Esophagus squamous epithelium (tissue), 5 donors: ENCODE results near the gene GALNS. TPM values are rescaled to one million over a fixed set of nuclear protein-coding genes. Genes with fewer than 3 reads are reported as not detected.

Experiments used
- DNase-seq: peaks from one replicate; lab custom pipeline; 2025; lab: John Stamatoyannopoulos, UW
- H3K27ac ChIP-seq, 4 donors: fragments of 200-600 bp; sonication (generic); one replicate each; pipeline ENCODE4 v1.5.1; 2016 to 2019; ENCODE audit warnings: mild to moderate bottlenecking in 1 of 4
- H3K27me3 ChIP-seq, 4 donors: fragments of 200-600 bp; sonication (generic); 1 replicate in 3 of 4; 2 replicates in 1 of 4; pipeline versions ENCODE4 v1.5.1 to v1.6.0; 2017 to 2021; ENCODE audit warnings: antibody characterized with exemption in 1 of 4
- H3K36me3 ChIP-seq, 3 donors: fragments of 200-600 bp; sonication (generic); one replicate each; pipeline ENCODE4 v1.5.1; 2016 to 2019
- H3K4me1 ChIP-seq, 3 donors: fragments of 200-600 bp; sonication (generic); one replicate each; pipeline ENCODE4 v1.5.1; 2017 to 2019
- H3K4me3 ChIP-seq, 4 donors: fragments of 200-600 bp; sonication (generic); 1 replicate in 3 of 4; 2 replicates in 1 of 4; pipeline ENCODE4 v1.5.1; 2016 to 2019; ENCODE audit warnings: mild to moderate bottlenecking in 2 of 4, moderate library complexity in 1 of 4
- H3K9me3 ChIP-seq, 3 donors: fragments of 200-600 bp; sonication (generic); one replicate each; pipeline ENCODE4 v1.5.1; 2016 to 2019
- POLR2A ChIP-seq, 4 donors: fragments of 450-650 bp; IDR thresholded peaks; one replicate each; pipeline ENCODE4 v1.6.1; 2017; ENCODE audit warnings: antibody characterized with exemption in 4 of 4, mild to moderate bottlenecking in 4 of 4, moderate library complexity in 3 of 4
- WGBS, 2 donors: methylation state at CpG; one replicate each; pipeline ENCODE4 v1.1.5; 2018; 5-methylcytosine and 5-hydroxymethylcytosine counted together
- intact Hi-C: fragments of 100-400 bp; cut with DNase I; formaldehyde crosslinking; loops from one replicate; pipeline ENCODE4 v1.15.0; 2022
- total RNA-seq, 4 donors: library from RNA; depleted of rRNA; stranded (reverse); fragments of >200 nt; gene quantifications; one replicate each; pipeline ENCODE4 v1.1.0, GENCODE V29; 2016
- TF ChIP-seq, protein P1 (sequence below), 6 experiments: fragments of 450-650 bp in 4 of 6; fragments of 200-600 bp in 2 of 6; sonication (generic) in 2 of 6; IDR thresholded peaks; one replicate each; pipeline ENCODE4 v1.5.1; 2016 to 2019; ENCODE audit warnings: antibody characterized with exemption in 6 of 6, mild to moderate bottlenecking in 4 of 6, moderate library complexity in 4 of 6
- donor health status: DM: yes; HTN: yes; CAD: no.

The GALNS gene
- total RNA-seq, 4 donors from 2014 or later, result 9.5 to 24.2 (median 20.5) TPM

DNA sequence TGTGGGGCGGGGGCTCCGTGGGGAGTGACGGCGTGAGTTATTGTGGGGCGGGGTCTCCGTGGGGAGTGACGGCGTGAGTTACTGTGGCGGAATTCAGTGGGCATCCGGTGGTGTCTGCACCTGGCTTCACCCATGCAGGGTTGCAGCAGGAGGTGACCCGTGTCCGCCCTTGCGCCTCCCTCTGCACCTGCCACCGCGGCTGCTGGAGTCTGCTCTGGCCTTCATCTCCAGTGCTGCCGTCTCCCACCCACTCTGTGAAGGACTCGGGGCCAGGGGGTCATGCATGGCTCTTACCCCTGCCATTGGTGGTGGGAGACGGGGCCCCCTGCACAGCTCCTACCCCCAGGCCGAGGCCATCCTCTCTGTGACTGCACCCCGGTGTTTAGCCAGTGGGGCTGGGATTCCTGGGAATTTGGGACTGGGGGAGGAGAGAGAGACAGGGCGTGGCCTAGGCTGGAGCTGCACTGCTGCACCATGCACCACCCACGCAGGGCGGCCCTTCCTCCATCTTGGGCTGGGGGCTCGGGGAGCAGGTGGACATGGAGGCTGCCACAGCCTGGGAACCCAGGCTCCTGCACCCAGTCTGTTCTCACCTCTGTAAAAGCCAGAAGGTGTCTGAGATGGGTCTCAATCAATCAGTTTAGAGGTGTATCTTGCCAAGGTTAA, 11.0 kb upstream of the GALNS start:
- Histone ChIP-seq H3K9me3 (no peaks in the 10 kb centered on the region), H3K27me3 (peaks cover 0 to 60% (median 0%) of the 10 kb centered on the region in 4 donors), H3K4me3 (no peak overlapping the region), H3K36me3 (peaks cover 0 to 7% (median 2%) of the 10 kb centered on the region in 3 donors), H3K4me1 (peaks cover 0 to 13% (median 0%) of the 10 kb centered on the region in 3 donors), H3K27ac (no peak overlapping the region)
- DNase-seq, result no peak
- no peak for TF ChIP-seq POLR2A (IDR thresholded peaks at IDR 0.05)
- TF ChIP-seq, protein P1, sequence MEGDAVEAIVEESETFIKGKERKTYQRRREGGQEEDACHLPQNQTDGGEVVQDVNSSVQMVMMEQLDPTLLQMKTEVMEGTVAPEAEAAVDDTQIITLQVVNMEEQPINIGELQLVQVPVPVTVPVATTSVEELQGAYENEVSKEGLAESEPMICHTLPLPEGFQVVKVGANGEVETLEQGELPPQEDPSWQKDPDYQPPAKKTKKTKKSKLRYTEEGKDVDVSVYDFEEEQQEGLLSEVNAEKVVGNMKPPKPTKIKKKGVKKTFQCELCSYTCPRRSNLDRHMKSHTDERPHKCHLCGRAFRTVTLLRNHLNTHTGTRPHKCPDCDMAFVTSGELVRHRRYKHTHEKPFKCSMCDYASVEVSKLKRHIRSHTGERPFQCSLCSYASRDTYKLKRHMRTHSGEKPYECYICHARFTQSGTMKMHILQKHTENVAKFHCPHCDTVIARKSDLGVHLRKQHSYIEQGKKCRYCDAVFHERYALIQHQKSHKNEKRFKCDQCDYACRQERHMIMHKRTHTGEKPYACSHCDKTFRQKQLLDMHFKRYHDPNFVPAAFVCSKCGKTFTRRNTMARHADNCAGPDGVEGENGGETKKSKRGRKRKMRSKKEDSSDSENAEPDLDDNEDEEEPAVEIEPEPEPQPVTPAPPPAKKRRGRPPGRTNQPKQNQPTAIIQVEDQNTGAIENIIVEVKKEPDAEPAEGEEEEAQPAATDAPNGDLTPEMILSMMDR (IDR thresholded peaks at IDR 0.05), result no peak
- WGBS, 2 donors, result 63% methylated on average over 4 of the region's 24 CpGs; no CpG with 5 or more reads in 1 of the 2 donors
- intact Hi-C loops, result no loop called here

DNA sequence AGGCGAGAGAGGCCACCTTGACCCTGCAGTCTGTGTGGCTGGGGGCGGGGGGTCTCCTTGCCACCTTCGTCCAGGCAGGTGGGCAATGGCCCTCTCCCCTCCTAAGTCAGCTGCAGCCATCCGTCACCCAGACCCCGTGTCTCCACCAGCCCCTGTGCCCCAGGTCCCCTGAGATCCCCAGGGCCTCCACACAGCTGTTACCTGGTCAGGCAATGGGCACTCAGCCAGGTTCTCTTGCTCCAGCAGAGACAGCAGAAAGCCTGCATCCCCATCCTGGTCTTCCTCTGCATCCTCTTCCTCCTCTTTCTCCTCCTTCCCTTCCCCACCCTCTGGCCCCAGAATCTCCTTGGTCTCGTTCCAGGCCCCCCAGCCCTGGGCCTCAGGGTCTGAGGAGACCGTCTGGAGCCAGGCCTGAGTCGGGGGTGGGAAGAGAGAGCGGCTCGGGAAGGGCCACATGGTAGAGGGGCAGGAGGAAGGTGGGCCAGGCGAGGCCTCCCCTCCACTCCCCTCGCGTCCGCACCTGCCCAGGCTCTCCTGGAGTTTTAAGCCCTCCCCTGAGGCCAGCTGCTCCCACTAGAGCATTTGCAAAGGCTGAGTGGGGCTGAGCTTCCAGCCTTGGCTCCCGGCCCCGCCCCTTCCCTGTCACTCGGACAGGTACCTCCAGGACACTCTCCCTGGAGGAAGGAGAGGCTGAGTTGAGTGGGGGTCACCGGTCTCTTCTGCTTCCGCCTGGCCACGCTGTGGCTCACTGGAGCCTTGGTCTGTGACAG, 9.6 kb upstream of the GALNS start, which contains the start of gene PABPN1L:
Gene PABPN1L (minus strand): TSS at position 510 of the 770 bp plus-strand sequence. CDS start 54 bp downstream, at position 456.
- intact Hi-C loops, result no loop called here
- no peak for TF ChIP-seq POLR2A (IDR thresholded peaks at IDR 0.05)
- no peak for DNase-seq
- no peak within 1 kb of the TSS for H3K27ac ChIP-seq
- H3K4me3 ChIP-seq, result no peak within 1 kb of the TSS
- H3K9me3 ChIP-seq, result no peaks in the 10 kb centered on the region
- peaks cover 0 to 10% (median 0%) of the 10 kb centered on the region in 3 donors for H3K4me1 ChIP-seq
- peaks cover 0 to 21% (median 9%) of the 10 kb centered on the region in 3 donors for H3K36me3 ChIP-seq
- 67 to 81% methylated on average over 6 to 8 of the region's 20 CpGs for WGBS, 2 donors
- H3K27me3 ChIP-seq, result peaks cover 0 to 46% (median 0%) of the 10 kb centered on the region in 4 donors

DNA sequence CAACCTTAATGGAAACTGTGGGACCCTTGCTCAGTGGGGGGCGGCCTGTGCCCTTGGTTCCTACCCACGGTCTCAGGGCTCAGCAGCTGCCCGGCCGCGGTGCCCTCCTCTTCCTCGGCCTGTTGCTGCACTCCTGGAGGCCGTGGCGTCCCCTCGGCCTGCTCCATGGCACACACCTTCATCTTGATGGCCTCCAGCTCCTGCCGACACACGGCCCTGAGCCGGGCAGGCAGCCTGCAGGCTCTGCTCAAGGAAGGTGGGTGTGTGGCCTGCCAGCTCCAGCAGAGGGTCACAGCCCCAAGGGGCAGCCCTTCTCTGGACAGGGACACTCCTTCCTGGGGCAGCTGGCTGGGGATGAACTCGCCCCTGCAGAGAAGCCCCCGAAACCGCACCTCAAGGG, 9.0 kb upstream of the GALNS start:
- H3K9me3 ChIP-seq, result no peaks in the 10 kb centered on the region
- no peak for DNase-seq
- peaks cover 5 to 27% (median 14%) of the 10 kb centered on the region in 3 donors for H3K36me3 ChIP-seq
- TF ChIP-seq, protein P1 (IDR thresholded peaks at IDR 0.05), result no peak
- no peak for TF ChIP-seq POLR2A (IDR thresholded peaks at IDR 0.05)
- no peak overlapping the region for H3K4me3 ChIP-seq
- no peak overlapping the region for H3K27ac ChIP-seq
- peaks cover 0 to 40% (median 0%) of the 10 kb centered on the region in 4 donors for H3K27me3 ChIP-seq
- H3K4me1 ChIP-seq, result peaks cover 0 to 5% (median 0%) of the 10 kb centered on the region in 3 donors
- no CpG with 5 or more reads among the region's 15 CpGs for WGBS, 2 donors
- intact Hi-C loops, result no loop called here

DNA sequence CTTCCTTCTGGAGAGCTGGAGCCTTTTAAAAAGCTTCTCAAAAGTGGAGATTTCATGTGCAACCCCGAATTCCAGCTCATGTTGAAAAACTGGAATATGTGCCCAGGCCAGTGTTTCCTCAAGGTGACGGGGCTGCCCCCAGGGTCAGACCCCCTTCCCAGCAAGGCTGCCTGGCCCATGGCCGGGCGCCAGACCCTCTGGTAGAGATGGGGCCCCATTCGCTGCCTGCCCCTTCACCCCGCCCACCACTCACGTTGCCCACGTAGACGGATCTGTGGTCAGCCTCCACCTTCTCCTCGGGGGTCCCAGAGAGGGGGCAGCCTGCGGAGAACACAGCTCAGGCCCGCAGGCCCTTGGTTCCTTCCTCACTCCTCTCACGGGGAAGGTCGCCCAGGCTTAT, 8.6 kb upstream of the GALNS start:
- intact Hi-C loops, result no loop called here
- Histone ChIP-seq H3K27ac (no peak overlapping the region), H3K4me1 (peaks cover 0 to under 1% (median 0%) of the 10 kb centered on the region in 3 donors), H3K4me3 (no peak overlapping the region), H3K9me3 (no peaks in the 10 kb centered on the region), H3K36me3 (peaks cover 9 to 31% (median 19%) of the 10 kb centered on the region in 3 donors), H3K27me3 (peaks cover 0 to 35% (median 0%) of the 10 kb centered on the region in 4 donors)
- TF ChIP-seq, protein P1 (IDR thresholded peaks at IDR 0.05), result no peak
- no peak for TF ChIP-seq POLR2A (IDR thresholded peaks at IDR 0.05)
- DNase-seq, result no peak
- WGBS, 2 donors, result 52% methylated on average over 8 of the region's 14 CpGs; no CpG with 5 or more reads in 1 of the 2 donors

DNA sequence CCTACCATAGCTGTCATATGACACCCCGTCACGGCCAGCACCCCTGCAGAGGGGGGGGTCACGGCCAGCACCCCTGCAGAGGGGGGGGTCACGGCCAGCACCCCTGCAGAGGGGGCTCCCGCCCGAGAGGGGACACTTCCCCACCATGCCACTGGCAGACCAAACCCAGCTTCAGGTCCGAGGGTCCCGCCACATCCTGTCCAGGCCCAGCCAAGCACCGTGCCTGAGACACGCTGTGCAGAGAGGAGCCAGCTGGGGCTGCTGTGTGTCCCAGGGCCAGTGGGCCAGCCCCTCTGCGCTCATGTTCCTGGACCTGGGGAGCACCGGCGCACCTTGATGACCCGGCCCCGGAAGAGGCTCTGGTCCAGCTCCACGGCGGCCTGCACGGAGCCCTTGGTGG, 7.8 kb upstream of the GALNS start:
- H3K4me3 ChIP-seq, result no peak overlapping the region
- no peak overlapping the region for H3K27ac ChIP-seq
- WGBS, 2 donors, result 100% methylated on average over 1 of the region's 18 CpGs; no CpG with 5 or more reads in 1 of the 2 donors

More for the DNA sequence above, 7.8 kb upstream of the GALNS start:
- Histone ChIP-seq H3K4me1 (no peaks in the 10 kb centered on the region), H3K27me3 (peaks cover 0 to 28% (median 0%) of the 10 kb centered on the region in 4 donors), H3K36me3 (peaks cover 9 to 39% (median 27%) of the 10 kb centered on the region in 3 donors), H3K9me3 (no peaks in the 10 kb centered on the region)
- no peak for DNase-seq
- no peak for TF ChIP-seq POLR2A (IDR thresholded peaks at IDR 0.05)
- TF ChIP-seq, protein P1 (IDR thresholded peaks at IDR 0.05), result no peak
- intact Hi-C loops, result no loop called here
